K562 (cell line): ENCODE results near the gene DUSP19. TPM values are rescaled to one million over a fixed set of nuclear protein-coding genes. Genes with fewer than 3 reads are reported as not detected.

Source experiments
- ASH1L ChIP-seq: fragments of 450-650 bp; IDR thresholded peaks from 2 replicates; pipeline ENCODE4 v1.6.1; 2018; ENCODE audit warnings: borderline replicate concordance, mild to moderate bottlenecking, low read depth; ENCODE audit not compliant: partially characterized antibody
- ATF4 ChIP-seq: fragments of 450-650 bp; formaldehyde crosslinking; IDR thresholded peaks from 2 replicates; pipeline ENCODE4 v1.4.0; 2022; ENCODE audit warnings: mild to moderate bottlenecking, moderate library complexity
- BHLHE40 ChIP-seq: IDR thresholded peaks from 2 replicates; pipeline ENCODE4 v1.6.1; 2011; ENCODE audit warnings: low read length, improper control_type of control experiment
- CREB1 ChIP-seq, 2 experiments: sonication (generic) in 1 of 2; formaldehyde crosslinking in 1 of 2; IDR thresholded peaks; 2 replicates each; pipeline versions ENCODE4 v1.6.1 to v1.8.0; 2012 to 2022; ENCODE audit warnings: inconsistent platforms in 1 of 2, mild to moderate bottlenecking in 1 of 2, missing genetic modification reagents in 1 of 2, moderate library complexity in 1 of 2
- DMBX1 ChIP-seq: fragments of 250-450 bp; sonication (Bioruptor Pico); IDR thresholded peaks from 2 replicates; pipeline ENCODE4 v1.8.0; 2022; ENCODE audit warnings: inconsistent platforms, mild to moderate bottlenecking, moderate library complexity, borderline replicate concordance
- E2F5 ChIP-seq: sonication (generic); formaldehyde crosslinking; IDR thresholded peaks from 2 replicates; pipeline ENCODE4 v1.8.0; 2022; ENCODE audit warnings: mild to moderate bottlenecking, missing genetic modification reagents
- ELF4 ChIP-seq: fragments of 450-650 bp; formaldehyde crosslinking; IDR thresholded peaks from 2 replicates; pipeline ENCODE4 v1.4.0; 2022; ENCODE audit warnings: missing genetic modification characterization
- KDM1A ChIP-seq, 2 experiments: fragments of 450-650 bp; IDR thresholded peaks; 2 replicates each; pipeline ENCODE4 v1.6.1; 2016; ENCODE audit warnings: mild to moderate bottlenecking in 2 of 2
- MITF ChIP-seq: IDR thresholded peaks from 2 replicates; pipeline ENCODE4 v1.6.1; 2014; ENCODE audit warnings: antibody characterized with exemption
- NCOA2 ChIP-seq, 2 experiments: fragments of 450-650 bp; IDR thresholded peaks; 2 replicates each; pipeline ENCODE4 v1.6.1; 2018; ENCODE audit warnings: mild to moderate bottlenecking in 2 of 2, moderate library complexity in 1 of 2; ENCODE audit not compliant: partially characterized antibody in 2 of 2
- POLR2G ChIP-seq: fragments of 200-400 bp; formaldehyde crosslinking; IDR thresholded peaks from 2 replicates; pipeline ENCODE4 v1.6.1; 2017; ENCODE audit warnings: low read depth, mild to moderate bottlenecking, antibody characterized with exemption, low read length, moderate library complexity
- RAD51 ChIP-seq: fragments of 450-650 bp; IDR thresholded peaks from 2 replicates; pipeline ENCODE4 v1.7.1; 2016; ENCODE audit warnings: low read depth, mild to moderate bottlenecking, borderline replicate concordance
- RBM25 ChIP-seq: fragments of 200-400 bp; formaldehyde crosslinking; IDR thresholded peaks from 2 replicates; pipeline ENCODE4 v1.6.1; 2018; ENCODE audit warnings: low read length, low read depth, moderate library complexity; ENCODE audit not compliant: severe bottlenecking
- SP1 ChIP-seq: sonication (generic); formaldehyde crosslinking; IDR thresholded peaks from 2 replicates; pipeline ENCODE4 v1.8.1; 2022; ENCODE audit warnings: mild to moderate bottlenecking, missing genetic modification reagents
- ZNF316 ChIP-seq: fragments of 450-650 bp; IDR thresholded peaks from 2 replicates; pipeline ENCODE4 v1.6.1; 2016
- ZNF407 ChIP-seq: fragments of 450-650 bp; IDR thresholded peaks from 2 replicates; pipeline ENCODE4 v1.6.1; 2016; ENCODE audit warnings: low read depth
- polyA plus RNA-seq, 8 experiments: library from polyadenylated mRNA; depleted of rRNA in 4 of 8; stranded (reverse) in 5 of 8; unstranded in 3 of 8; fragments of >200 nt; fragmentation: Nextera tagmentation in 2 of 8; fragmentation: Illumina TruSeq in 1 of 8; extraction: Ambion mirVana in 2 of 8; extraction: Trizol in 1 of 8; gene quantifications; 2 replicates each; pipeline versions ENCODE4 v1.2.1 to v1.2.3, GENCODE V29; 2011 to 2014; ENCODE audit warnings: inconsistent platforms in 1 of 8, missing spikeins in 1 of 8
- total RNA-seq, 7 experiments: library from RNA; depleted of rRNA in 6 of 7; stranded (reverse); fragments of >200 nt in 6 of 7; fragmentation: Illumina TruSeq in 2 of 7; extraction: Trizol in 2 of 7; gene quantifications; 2 replicates each; pipeline versions ENCODE4 v1.2.1 to v1.2.3, GENCODE V29; 2011 to 2021; ENCODE audit warnings: low replicate concordance in 1 of 7

The DUSP19 gene
- total and polyA plus RNA-seq, 9 of the 15 experiments (the other 6 are each of a cell fraction or from before 2014, with no cell fraction given): 1.6 to 6.3 (median 3.1) TPM

- 0 out of 2 replicates have a peak, but pooled peaks have one; percentile 40 for TF ChIP-seq E2F5 (CRISPR knock-in tag)
- peak; percentile 96 for TF ChIP-seq RBM25
- TF ChIP-seq NCOA2 (IDR thresholded peaks at IDR 0.05; ENCODE audit: partially characterized antibody in 2 of 2): no peak
- no peak for TF ChIP-seq ELF4
- no peak for TF ChIP-seq ZNF407
- no peak for TF ChIP-seq ATF4 (CRISPR knock-in tag)
- no peak for TF ChIP-seq DMBX1
- TF ChIP-seq MITF: no peak
- peak; percentile 48 for TF ChIP-seq CREB1 (IDR thresholded peaks at IDR 0.05)
- peak; percentile 48; the same call in 1 of the 2 replicates for TF ChIP-seq CREB1 (CRISPR knock-in tag; IDR thresholded peaks at IDR 0.05)
- TF ChIP-seq ASH1L: peak; percentile 77
- TF ChIP-seq ZNF316: peak; percentile 61
- peak; percentile 18; the same call in 1 of the 2 replicates for TF ChIP-seq RAD51
- peak; percentile 63; the same call in 1 of the 2 replicates for TF ChIP-seq SP1
- TF ChIP-seq POLR2G: peak; percentile 55
- peak in 1 of 2 experiments; percentile 57 for TF ChIP-seq KDM1A (IDR thresholded peaks at IDR 0.05)
- no peak; the same call in 1 of the 2 replicates for TF ChIP-seq BHLHE40
Observed at GRCh38 chr2:183078464-183079138, at the start of gene DUSP19 (continued).
